Upper lobe of right lung (tissue), 1 donor: ENCODE data around the gene STIMATE. TPM values are rescaled to one million over a fixed set of nuclear protein-coding genes. Genes with fewer than 3 reads are reported as not detected.

Experiments used
- ATAC-seq: fragments of 200-7000 bp; cut with Tn5 transposase; one replicate; pipeline ENCODE4 v1.9.1; 2020; ENCODE audit warnings: mild to moderate bottlenecking, moderate library complexity
- DNase-seq: peaks from one replicate; pipeline ENCODE4 v3.0.0-alpha.2; 2020
- H3K27ac ChIP-seq: fragments of 200-600 bp; one replicate; pipeline ENCODE4 v1.8.0; 2022
- H3K27me3 ChIP-seq: fragments of 200-600 bp; one replicate; pipeline ENCODE4 v1.8.0; 2022; ENCODE audit warnings: mild to moderate bottlenecking
- H3K36me3 ChIP-seq: fragments of 200-600 bp; one replicate; pipeline ENCODE4 v1.8.0; 2022
- H3K4me1 ChIP-seq: fragments of 200-600 bp; one replicate; pipeline ENCODE4 v1.8.0; 2022
- H3K4me3 ChIP-seq: fragments of 200-600 bp; one replicate; pipeline ENCODE4 v1.8.0; 2022; ENCODE audit warnings: mild to moderate bottlenecking
- H3K9me3 ChIP-seq: fragments of 200-600 bp; one replicate; pipeline ENCODE4 v1.8.0; 2022
- intact Hi-C: fragments of 100-400 bp; cut with DNase I; formaldehyde crosslinking; loops from one replicate; pipeline ENCODE4 v1.11.0; 2022
- total RNA-seq: library from RNA; stranded (reverse); fragmentation: NEBNext Ultra II Directional; extraction: Animal tissue kit (Norgen Biotek cat#: 25700); gene quantifications from one replicate; pipeline ENCODE4 v1.2.1, GENCODE V29; 2021
- TF ChIP-seq, protein P1 (sequence below): fragments of 200-600 bp; IDR thresholded peaks from one replicate; pipeline ENCODE4 v1.8.0; 2022; ENCODE audit warnings: antibody characterized with exemption
- donor health status: DM: no; HTN: yes; CAD: no; lungs with severe emphysema.

The STIMATE gene
- total RNA-seq, 1 donor from 2014 or later: 34.7 TPM

DNA sequence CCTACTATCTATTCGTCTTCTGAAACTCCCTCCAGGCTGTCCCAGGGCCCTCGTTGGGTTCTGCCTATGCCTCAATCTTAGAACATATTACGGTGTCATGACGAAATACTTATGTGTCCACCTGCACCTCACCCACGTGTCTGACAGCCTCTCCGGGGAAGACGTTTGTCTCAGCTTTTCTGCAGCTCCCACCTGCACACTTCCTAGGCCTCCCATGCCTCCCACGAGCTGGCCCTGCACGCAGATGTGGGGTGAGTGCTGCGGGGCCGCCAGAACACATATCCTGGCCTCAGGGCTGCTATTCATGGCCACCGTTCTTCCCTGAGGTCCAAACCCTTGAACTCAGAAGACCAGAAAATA lies 55.4 kb downstream of the STIMATE start:
- H3K36me3 ChIP-seq: peaks cover 24% of the 10 kb centered on the region
- no peaks in the 10 kb centered on the region for H3K9me3 ChIP-seq
- intact Hi-C loops: no loop called here
- TF ChIP-seq, protein P1, sequence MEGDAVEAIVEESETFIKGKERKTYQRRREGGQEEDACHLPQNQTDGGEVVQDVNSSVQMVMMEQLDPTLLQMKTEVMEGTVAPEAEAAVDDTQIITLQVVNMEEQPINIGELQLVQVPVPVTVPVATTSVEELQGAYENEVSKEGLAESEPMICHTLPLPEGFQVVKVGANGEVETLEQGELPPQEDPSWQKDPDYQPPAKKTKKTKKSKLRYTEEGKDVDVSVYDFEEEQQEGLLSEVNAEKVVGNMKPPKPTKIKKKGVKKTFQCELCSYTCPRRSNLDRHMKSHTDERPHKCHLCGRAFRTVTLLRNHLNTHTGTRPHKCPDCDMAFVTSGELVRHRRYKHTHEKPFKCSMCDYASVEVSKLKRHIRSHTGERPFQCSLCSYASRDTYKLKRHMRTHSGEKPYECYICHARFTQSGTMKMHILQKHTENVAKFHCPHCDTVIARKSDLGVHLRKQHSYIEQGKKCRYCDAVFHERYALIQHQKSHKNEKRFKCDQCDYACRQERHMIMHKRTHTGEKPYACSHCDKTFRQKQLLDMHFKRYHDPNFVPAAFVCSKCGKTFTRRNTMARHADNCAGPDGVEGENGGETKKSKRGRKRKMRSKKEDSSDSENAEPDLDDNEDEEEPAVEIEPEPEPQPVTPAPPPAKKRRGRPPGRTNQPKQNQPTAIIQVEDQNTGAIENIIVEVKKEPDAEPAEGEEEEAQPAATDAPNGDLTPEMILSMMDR: no peak
- peaks cover 33% of the 10 kb centered on the region for H3K4me1 ChIP-seq
- H3K27ac ChIP-seq: no peak overlapping the region
- no peaks in the 10 kb centered on the region for H3K27me3 ChIP-seq
- H3K4me3 ChIP-seq: no peak overlapping the region
- DNase-seq (no peak), ATAC-seq (no peak)

DNA sequence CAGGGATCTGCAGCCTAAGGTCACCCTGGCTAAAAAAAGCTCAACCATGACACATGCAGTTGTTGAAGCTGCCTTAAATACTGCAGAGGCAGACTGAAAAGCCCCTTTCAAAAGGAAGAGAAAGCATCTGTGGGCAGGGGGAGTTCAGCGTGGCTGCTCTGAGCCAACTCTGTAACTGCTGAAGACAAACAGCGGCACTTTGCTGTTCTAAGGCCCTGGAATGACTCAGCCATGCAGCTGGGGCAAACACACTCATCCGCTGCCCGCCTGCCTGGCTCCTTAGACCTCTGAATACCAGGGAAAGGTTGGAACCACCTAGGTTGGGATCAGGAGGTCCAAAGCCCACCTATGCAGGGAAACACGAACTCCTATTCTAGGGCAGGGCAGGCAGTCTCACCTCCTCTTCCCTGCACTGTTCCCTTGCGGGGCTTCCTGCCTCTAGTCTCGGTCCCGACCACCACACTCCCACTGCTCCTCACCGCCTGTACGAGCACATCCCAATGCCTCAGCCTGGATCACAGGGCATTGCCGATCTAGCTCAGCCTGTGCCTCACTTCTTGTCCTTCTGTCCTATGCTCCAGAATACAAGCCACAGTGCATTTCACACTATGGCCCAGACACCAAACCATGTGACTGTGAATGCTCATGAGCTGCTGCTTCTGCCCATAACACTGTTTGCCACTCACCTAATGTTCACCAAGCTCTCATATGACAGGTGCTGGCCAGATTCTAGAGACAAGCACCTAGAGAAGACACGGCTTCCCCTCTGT lies 56.0 kb downstream of the STIMATE start:
- no peak for ATAC-seq
- intact Hi-C loops: no loop called here
- peaks cover 33% of the 10 kb centered on the region for H3K4me1 ChIP-seq
- no peak overlapping the region for H3K4me3 ChIP-seq
- H3K9me3 ChIP-seq: no peaks in the 10 kb centered on the region
- no peak overlapping the region for H3K27ac ChIP-seq
- TF ChIP-seq, protein P1: no peak
- DNase-seq: no peak
- H3K36me3 ChIP-seq: peaks cover 27% of the 10 kb centered on the region
- no peaks in the 10 kb centered on the region for H3K27me3 ChIP-seq

DNA sequence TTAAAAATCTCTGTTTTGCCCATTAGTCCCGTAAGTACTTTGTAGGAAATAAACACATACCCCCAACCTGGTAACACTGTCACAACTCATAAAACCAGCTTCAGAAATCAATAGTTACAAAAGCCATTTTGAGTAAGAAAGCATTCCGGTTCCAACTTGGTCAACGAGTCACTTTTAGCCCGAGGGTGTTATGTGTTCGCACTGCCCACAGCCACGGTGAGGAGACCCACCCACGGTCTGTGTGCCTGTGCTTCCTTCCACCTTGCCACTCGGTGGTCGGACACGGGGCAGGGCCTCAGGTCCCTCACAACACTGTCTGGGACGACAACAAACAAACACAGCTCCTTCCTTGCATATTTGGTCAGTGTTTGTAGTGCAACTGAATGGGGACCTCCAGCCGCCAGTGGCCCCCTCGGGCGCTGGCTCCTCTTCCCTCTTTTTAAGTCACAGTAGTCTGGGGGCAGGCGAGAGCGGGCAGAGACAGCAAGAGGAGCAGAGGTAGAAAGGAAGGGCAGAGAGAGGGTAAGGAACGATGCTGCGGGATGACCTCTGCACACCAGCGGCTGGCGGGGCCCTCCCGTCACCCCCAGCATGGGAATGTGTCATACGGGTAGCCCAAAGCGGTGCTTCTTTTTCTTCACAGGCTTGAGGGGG lies 57.3 kb downstream of the STIMATE start:
- DNase-seq: no peak
- H3K4me1 ChIP-seq: peaks cover 32% of the 10 kb centered on the region
- H3K9me3 ChIP-seq: no peaks in the 10 kb centered on the region
- no peaks in the 10 kb centered on the region for H3K27me3 ChIP-seq
- no peak overlapping the region for H3K27ac ChIP-seq
- peaks cover 33% of the 10 kb centered on the region for H3K36me3 ChIP-seq
- TF ChIP-seq, protein P1: no peak
- no peak overlapping the region for H3K4me3 ChIP-seq
- no peak for ATAC-seq
- intact Hi-C loops: no loop called here

- Histone ChIP-seq H3K27ac (no peak overlapping the region), H3K4me3 (no peak overlapping the region), H3K4me1 (peaks cover 24% of the 10 kb centered on the region), H3K27me3 (no peaks in the 10 kb centered on the region), H3K36me3 (peaks cover 33% of the 10 kb centered on the region), H3K9me3 (no peaks in the 10 kb centered on the region)
- DNase-seq (no peak), ATAC-seq (no peak)
- TF ChIP-seq, protein P1: no peak
- intact Hi-C loops: no loop called here
Measured at GRCh38 chr3:52839268-52839575, 58.1 kb downstream of the STIMATE start.

- intact Hi-C loops: no loop called here
- Histone ChIP-seq H3K4me1 (peaks cover 19% of the 10 kb centered on the region), H3K36me3 (peaks cover 33% of the 10 kb centered on the region), H3K27ac (no peak overlapping the region), H3K27me3 (no peaks in the 10 kb centered on the region), H3K4me3 (no peak overlapping the region), H3K9me3 (no peaks in the 10 kb centered on the region)
- ATAC-seq (no peak), DNase-seq (no peak)
- TF ChIP-seq, protein P1: no peak
Measured at GRCh38 chr3:52838561-52839267, 58.6 kb downstream of the STIMATE start.
